ENCODE measurements around the gene TULP3.

TULP3 gene

DNA sequence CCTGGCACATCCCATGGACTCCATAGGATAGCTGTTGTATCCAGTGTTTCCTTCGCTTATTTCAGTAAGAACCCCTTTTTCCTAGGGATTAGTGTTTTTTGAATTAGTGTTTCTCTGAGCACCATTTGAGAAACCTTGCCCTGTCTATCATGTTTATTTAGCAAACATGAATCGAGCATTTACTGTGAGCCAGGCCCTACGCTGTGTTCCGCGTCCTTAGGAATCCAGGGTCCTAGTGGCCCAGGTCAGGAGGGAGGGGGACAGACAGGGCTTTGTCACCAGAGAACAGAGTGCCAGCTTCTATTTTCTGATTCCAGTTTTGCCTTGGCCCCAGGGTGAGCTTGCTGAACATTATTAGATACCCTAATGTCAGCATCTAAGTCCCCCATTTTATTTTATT, 71.0 kb downstream of the TULP3 start:
- H3K4me3 ChIP-seq (ENCODE audit: low read length in 2 of 2): no peak overlapping the region
- no peak overlapping the region for H3K27ac ChIP-seq (ENCODE audit: low read depth in 2 of 2, low read length in 2 of 2)
- H3K9ac ChIP-seq (ENCODE audit: low read depth in 1 of 2, low read length in 2 of 2): no peak overlapping the region
- peaks cover 12 to 18% of the 10 kb centered on the region in 2 donors for H3K4me1 ChIP-seq (ENCODE audit: control insufficient read depth in 2 of 2, insufficient read depth in 2 of 2, low read length in 2 of 2)
- no peaks in the 10 kb centered on the region for H3K9me3 ChIP-seq (ENCODE audit: control insufficient read depth in 2 of 2, low read length in 2 of 2)
- H3K27me3 ChIP-seq (ENCODE audit: control insufficient read depth in 2 of 2, insufficient read depth in 2 of 2, low read length in 2 of 2): peaks cover 4 to 5% of the 10 kb centered on the region in 2 donors
- H3K36me3 ChIP-seq (ENCODE audit: control insufficient read depth in 2 of 2, insufficient read depth in 2 of 2, low read length in 2 of 2): no peaks in the 10 kb centered on the region

- H3K9ac ChIP-seq (ENCODE audit: low read depth in 1 of 2, low read length in 2 of 2): no peak overlapping the region
- H3K27me3 ChIP-seq (ENCODE audit: control insufficient read depth in 2 of 2, insufficient read depth in 2 of 2, low read length in 2 of 2): peaks cover 4 to 5% of the 10 kb centered on the region in 2 donors
- H3K27ac ChIP-seq (ENCODE audit: low read depth in 2 of 2, low read length in 2 of 2): no peak overlapping the region
- H3K9me3 ChIP-seq (ENCODE audit: control insufficient read depth in 2 of 2, low read length in 2 of 2): no peaks in the 10 kb centered on the region
- H3K36me3 ChIP-seq (ENCODE audit: control insufficient read depth in 2 of 2, insufficient read depth in 2 of 2, low read length in 2 of 2): no peaks in the 10 kb centered on the region
- H3K4me3 ChIP-seq (ENCODE audit: low read length in 2 of 2): no peak overlapping the region
- peaks cover 8 to 14% of the 10 kb centered on the region in 2 donors for H3K4me1 ChIP-seq (ENCODE audit: control insufficient read depth in 2 of 2, insufficient read depth in 2 of 2, low read length in 2 of 2)
These were observed 72.6 kb downstream of the TULP3 start for GRCh38 chr12:2963154-2963759.

DNA sequence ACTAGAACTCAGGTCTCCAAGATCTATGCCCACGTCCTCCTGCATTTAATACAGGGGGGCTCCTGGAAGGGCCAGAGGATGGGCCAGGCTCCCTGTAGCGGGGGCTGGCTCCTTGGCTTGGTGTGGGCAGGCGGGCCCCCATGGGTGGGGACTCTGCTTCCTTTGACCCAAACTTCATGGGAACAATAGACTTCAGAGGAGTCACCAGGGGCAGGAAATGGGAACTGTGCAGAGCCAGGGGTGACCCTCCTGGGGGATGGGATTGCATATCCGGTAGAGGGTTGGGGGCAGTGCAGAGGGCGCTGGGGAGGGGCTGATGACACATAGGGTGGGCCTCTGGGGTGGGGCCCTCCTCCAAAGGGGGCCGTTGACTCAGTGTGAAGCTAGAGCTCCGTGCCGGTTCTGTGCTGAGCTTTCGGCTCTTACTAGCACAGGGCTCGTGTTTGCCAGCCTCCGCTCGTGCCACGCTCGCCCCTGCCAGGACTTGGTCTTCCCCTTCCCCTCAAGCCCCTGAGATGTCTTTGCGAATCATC, 73.1 kb downstream of the TULP3 start:
- Histone ChIP-seq H3K4me3 (ENCODE audit: low read length in 2 of 2) (no peak overlapping the region), H3K27ac (ENCODE audit: low read depth in 2 of 2, low read length in 2 of 2) (no peak overlapping the region), H3K4me1 (ENCODE audit: control insufficient read depth in 2 of 2, insufficient read depth in 2 of 2, low read length in 2 of 2) (peaks cover 8 to 9% of the 10 kb centered on the region in 2 donors), H3K27me3 (ENCODE audit: control insufficient read depth in 2 of 2, insufficient read depth in 2 of 2, low read length in 2 of 2) (peaks cover 4 to 5% of the 10 kb centered on the region in 2 donors), H3K36me3 (ENCODE audit: control insufficient read depth in 2 of 2, insufficient read depth in 2 of 2, low read length in 2 of 2) (no peaks in the 10 kb centered on the region), H3K9me3 (ENCODE audit: control insufficient read depth in 2 of 2, low read length in 2 of 2) (no peaks in the 10 kb centered on the region), H3K9ac (ENCODE audit: low read depth in 1 of 2, low read length in 2 of 2) (no peak overlapping the region)

- H3K36me3 ChIP-seq (ENCODE audit: control insufficient read depth in 2 of 2, insufficient read depth in 2 of 2, low read length in 2 of 2): no peaks in the 10 kb centered on the region
- H3K27ac ChIP-seq (ENCODE audit: low read depth in 2 of 2, low read length in 2 of 2): no peak overlapping the region
- H3K9me3 ChIP-seq (ENCODE audit: control insufficient read depth in 2 of 2, low read length in 2 of 2): no peaks in the 10 kb centered on the region
- peaks cover 0 to 3% of the 10 kb centered on the region in 2 donors for H3K27me3 ChIP-seq (ENCODE audit: control insufficient read depth in 2 of 2, insufficient read depth in 2 of 2, low read length in 2 of 2)
- H3K4me1 ChIP-seq (ENCODE audit: control insufficient read depth in 2 of 2, insufficient read depth in 2 of 2, low read length in 2 of 2): peaks cover 0 to 2% of the 10 kb centered on the region in 2 donors
- H3K4me3 ChIP-seq (ENCODE audit: low read length in 2 of 2): no peak overlapping the region
- H3K9ac ChIP-seq (ENCODE audit: low read depth in 1 of 2, low read length in 2 of 2): no peak overlapping the region
These were observed 77.0 kb downstream of the TULP3 start for GRCh38 chr12:2967651-2968050.

- no peak overlapping the region for H3K27ac ChIP-seq (ENCODE audit: low read depth in 2 of 2, low read length in 2 of 2)
- no peak overlapping the region for H3K9ac ChIP-seq (ENCODE audit: low read depth in 1 of 2, low read length in 2 of 2)
- H3K4me3 ChIP-seq (ENCODE audit: low read length in 2 of 2): no peak overlapping the region
- H3K9me3 ChIP-seq (ENCODE audit: control insufficient read depth in 2 of 2, low read length in 2 of 2): no peaks in the 10 kb centered on the region
- no peaks in the 10 kb centered on the region for H3K36me3 ChIP-seq (ENCODE audit: control insufficient read depth in 2 of 2, insufficient read depth in 2 of 2, low read length in 2 of 2)
- no peaks in the 10 kb centered on the region for H3K27me3 ChIP-seq (ENCODE audit: control insufficient read depth in 2 of 2, insufficient read depth in 2 of 2, low read length in 2 of 2)
- H3K4me1 ChIP-seq (ENCODE audit: control insufficient read depth in 2 of 2, insufficient read depth in 2 of 2, low read length in 2 of 2): peaks cover 0 to 2% of the 10 kb centered on the region in 2 donors
These were observed 80.1 kb downstream of the TULP3 start for GRCh38 chr12:2970744-2971143.

DNA sequence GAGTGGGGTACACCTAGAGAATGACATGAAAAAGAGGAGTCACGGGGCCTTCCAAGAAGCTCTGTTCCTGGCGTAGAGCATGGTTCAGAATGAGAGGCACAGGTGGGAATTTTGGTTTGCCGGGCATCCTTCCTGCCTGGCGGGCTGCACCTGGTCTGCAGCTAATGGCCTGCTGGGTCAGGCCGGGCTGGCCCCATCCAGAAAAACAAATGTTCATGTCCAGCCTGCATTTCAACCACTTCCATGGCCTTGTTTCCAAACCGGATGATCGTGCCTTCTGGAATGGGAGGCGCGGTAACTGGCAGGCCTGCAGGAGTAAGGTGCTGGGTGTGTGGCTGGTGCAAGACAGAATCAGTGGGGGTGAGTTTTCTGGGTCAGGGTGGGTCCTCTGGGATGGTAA, 82.9 kb downstream of the TULP3 start:
- H3K27ac ChIP-seq (ENCODE audit: low read depth in 2 of 2, low read length in 2 of 2): no peak overlapping the region

GRCh38 chr12:2974560-2974971, 83.9 kb downstream of the TULP3 start:
- no peaks in the 10 kb centered on the region for H3K4me1 ChIP-seq (ENCODE audit: control insufficient read depth in 2 of 2, insufficient read depth in 2 of 2, low read length in 2 of 2)
- H3K9me3 ChIP-seq (ENCODE audit: control insufficient read depth in 2 of 2, low read length in 2 of 2): no peaks in the 10 kb centered on the region
- H3K4me3 ChIP-seq (ENCODE audit: low read length in 2 of 2): no peak overlapping the region
- H3K9ac ChIP-seq (ENCODE audit: low read depth in 1 of 2, low read length in 2 of 2): no peak overlapping the region
- H3K36me3 ChIP-seq (ENCODE audit: control insufficient read depth in 2 of 2, insufficient read depth in 2 of 2, low read length in 2 of 2): no peaks in the 10 kb centered on the region
- H3K27me3 ChIP-seq (ENCODE audit: control insufficient read depth in 2 of 2, insufficient read depth in 2 of 2, low read length in 2 of 2): no peaks in the 10 kb centered on the region
- H3K27ac ChIP-seq (ENCODE audit: low read depth in 2 of 2, low read length in 2 of 2): no peak overlapping the region

More for the DNA sequence above, 82.9 kb downstream of the TULP3 start:
- Histone ChIP-seq H3K27me3 (ENCODE audit: control insufficient read depth in 2 of 2, insufficient read depth in 2 of 2, low read length in 2 of 2) (no peaks in the 10 kb centered on the region), H3K4me3 (ENCODE audit: low read length in 2 of 2) (no peak overlapping the region), H3K4me1 (ENCODE audit: control insufficient read depth in 2 of 2, insufficient read depth in 2 of 2, low read length in 2 of 2) (no peaks in the 10 kb centered on the region), H3K36me3 (ENCODE audit: control insufficient read depth in 2 of 2, insufficient read depth in 2 of 2, low read length in 2 of 2) (no peaks in the 10 kb centered on the region), H3K9ac (ENCODE audit: low read depth in 1 of 2, low read length in 2 of 2) (no peak overlapping the region), H3K9me3 (ENCODE audit: control insufficient read depth in 2 of 2, low read length in 2 of 2) (no peaks in the 10 kb centered on the region)

- no peaks in the 10 kb centered on the region for H3K36me3 ChIP-seq (ENCODE audit: control insufficient read depth in 2 of 2, insufficient read depth in 2 of 2, low read length in 2 of 2)
- no peaks in the 10 kb centered on the region for H3K4me1 ChIP-seq (ENCODE audit: control insufficient read depth in 2 of 2, insufficient read depth in 2 of 2, low read length in 2 of 2)
- H3K27me3 ChIP-seq (ENCODE audit: control insufficient read depth in 2 of 2, insufficient read depth in 2 of 2, low read length in 2 of 2): no peaks in the 10 kb centered on the region
- H3K9ac ChIP-seq (ENCODE audit: low read depth in 1 of 2, low read length in 2 of 2): no peak overlapping the region
- H3K27ac ChIP-seq (ENCODE audit: low read depth in 2 of 2, low read length in 2 of 2): no peak overlapping the region
- H3K4me3 ChIP-seq (ENCODE audit: low read length in 2 of 2): no peak overlapping the region
- no peaks in the 10 kb centered on the region for H3K9me3 ChIP-seq (ENCODE audit: control insufficient read depth in 2 of 2, low read length in 2 of 2)
These were observed 85.9 kb downstream of the TULP3 start for GRCh38 chr12:2976581-2976996.

- no peak overlapping the region for H3K9ac ChIP-seq (ENCODE audit: low read depth in 1 of 2, low read length in 2 of 2)
- no peaks in the 10 kb centered on the region for H3K9me3 ChIP-seq (ENCODE audit: control insufficient read depth in 2 of 2, low read length in 2 of 2)
- no peaks in the 10 kb centered on the region for H3K27me3 ChIP-seq (ENCODE audit: control insufficient read depth in 2 of 2, insufficient read depth in 2 of 2, low read length in 2 of 2)
- no peak overlapping the region for H3K4me3 ChIP-seq (ENCODE audit: low read length in 2 of 2)
- H3K27ac ChIP-seq (ENCODE audit: low read depth in 2 of 2, low read length in 2 of 2): no peak overlapping the region
- H3K36me3 ChIP-seq (ENCODE audit: control insufficient read depth in 2 of 2, insufficient read depth in 2 of 2, low read length in 2 of 2): no peaks in the 10 kb centered on the region
- no peaks in the 10 kb centered on the region for H3K4me1 ChIP-seq (ENCODE audit: control insufficient read depth in 2 of 2, insufficient read depth in 2 of 2, low read length in 2 of 2)
These were observed 87.1 kb downstream of the TULP3 start for GRCh38 chr12:2977776-2978175.

DNA sequence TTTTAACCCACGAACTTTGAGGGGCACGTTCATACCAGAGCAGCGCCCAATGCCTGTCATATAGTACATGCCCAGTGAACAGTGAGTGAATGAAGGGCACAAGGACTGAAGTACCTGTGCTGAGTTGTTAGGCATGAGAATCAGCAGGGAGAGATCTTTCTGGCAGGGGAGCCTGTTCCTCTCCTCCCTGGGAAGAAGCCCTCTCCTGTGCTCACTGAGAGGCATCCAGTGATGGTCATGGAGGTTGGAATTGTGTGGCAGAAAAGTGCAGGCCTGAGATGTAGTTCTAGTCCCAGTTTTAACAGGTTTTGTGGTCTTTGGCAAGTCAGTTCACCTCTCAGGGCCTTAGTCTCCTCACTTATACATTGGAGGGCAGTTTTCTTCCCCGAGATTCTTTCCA, 89.1 kb downstream of the TULP3 start:
- H3K4me1 ChIP-seq (ENCODE audit: control insufficient read depth in 2 of 2, insufficient read depth in 2 of 2, low read length in 2 of 2): no peaks in the 10 kb centered on the region
- no peak overlapping the region for H3K9ac ChIP-seq (ENCODE audit: low read depth in 1 of 2, low read length in 2 of 2)
- no peak overlapping the region for H3K4me3 ChIP-seq (ENCODE audit: low read length in 2 of 2)
- no peaks in the 10 kb centered on the region for H3K27me3 ChIP-seq (ENCODE audit: control insufficient read depth in 2 of 2, insufficient read depth in 2 of 2, low read length in 2 of 2)
- no peaks in the 10 kb centered on the region for H3K36me3 ChIP-seq (ENCODE audit: control insufficient read depth in 2 of 2, insufficient read depth in 2 of 2, low read length in 2 of 2)
- H3K27ac ChIP-seq (ENCODE audit: low read depth in 2 of 2, low read length in 2 of 2): no peak overlapping the region
- H3K9me3 ChIP-seq (ENCODE audit: control insufficient read depth in 2 of 2, low read length in 2 of 2): no peaks in the 10 kb centered on the region
